H1 (cell line): ENCODE data around the gene FLG. TPM values are rescaled to one million over a fixed set of nuclear protein-coding genes. Genes with fewer than 3 reads are reported as not detected.
"Not testable (repeated sequence)": the region's sequence is repeated elsewhere in the genome, so short reads cannot be mapped to it uniquely, and the experiment has no call there.

Experiments
- CTCF ChIA-PET: fragments of 300-600 bp; sonication (Branson Sonifier 250); formaldehyde crosslinking; loops from one replicate; lab custom pipeline; 2021; ENCODE audit not compliant: partially characterized antibody; lab: Charles Lee
- POLR2A ChIA-PET: fragments of 300-600 bp; sonication (Branson Sonifier 250); formaldehyde crosslinking; loops from one replicate; lab custom pipeline; 2021; ENCODE audit warnings: inconsistent platforms; ENCODE audit not compliant: partially characterized antibody; lab: Charles Lee
- DNase-seq, 2 experiments: peaks; one replicate each; pipeline versions ENCODE4 v3.0.0 to v3.0.0-alpha.2; 2010 to 2022; ENCODE audit warnings: low spot score in 2 of 2, low read depth in 1 of 2, mixed read lengths in 1 of 2
- FAIRE-seq: peaks from 2 replicates; lab custom pipeline; 2011; peaks lifted over from hg19 to GRCh38; lab: Jason Lieb, UNC
- H2AFZ ChIP-seq: 2 replicates; pipeline ENCODE4 v1.8.1; 2012; ENCODE audit warnings: low read length, inconsistent platforms
- H2AK5ac ChIP-seq: 2 replicates; pipeline ENCODE4 v1.6.1; 2013; ENCODE audit warnings: low read depth, low read length
- H2BK120ac ChIP-seq: replicated peaks from 2 replicates; pipeline ENCODE3; 2013; ENCODE audit warnings: low read depth, low read length, inconsistent platforms
- H2BK12ac ChIP-seq: 2 replicates; pipeline ENCODE4 v1.6.1; 2013; ENCODE audit warnings: low read depth, low read length
- H2BK15ac ChIP-seq: 2 replicates; pipeline ENCODE4 v1.6.1; 2013; ENCODE audit warnings: low read length
- H2BK20ac ChIP-seq: 2 replicates; pipeline ENCODE4 v1.6.1; 2013; ENCODE audit warnings: low read length
- H2BK5ac ChIP-seq: 2 replicates; pipeline ENCODE4 v1.6.1; 2013; ENCODE audit warnings: low read depth, low read length
- H3K14ac ChIP-seq: 2 replicates; pipeline ENCODE4 v1.6.1; 2013; ENCODE audit warnings: inconsistent platforms; ENCODE audit not compliant: insufficient read length
- H3K18ac ChIP-seq: 2 replicates; pipeline ENCODE4 v1.6.1; 2013; ENCODE audit warnings: low read length; ENCODE audit errors: extremely low read depth
- H3K23ac ChIP-seq: 2 replicates; pipeline ENCODE4 v1.6.1; 2013; ENCODE audit warnings: inconsistent platforms; ENCODE audit not compliant: insufficient read length
- H3K23me2 ChIP-seq: 2 replicates; pipeline ENCODE4 v1.6.1; 2013; ENCODE audit warnings: low read depth, low read length
- H3K27ac ChIP-seq: 2 replicates; pipeline ENCODE4 v1.6.1; 2011; ENCODE audit warnings: low read depth, low read length, inconsistent platforms
- H3K27me3 ChIP-seq, 4 experiments: replicated peaks in 1 of 4; 1 replicate in 1 of 4; 2 replicates in 3 of 4; pipeline versions ENCODE4 v1.6.1 to v1.8.1; 2011 to 2013; ENCODE audit warnings: low read length in 3 of 4, mild to moderate bottlenecking in 3 of 4, inconsistent platforms in 2 of 4, mixed read lengths in 2 of 4, moderate library complexity in 1 of 4; ENCODE audit not compliant: control insufficient read depth in 3 of 4, insufficient read depth in 3 of 4; ENCODE audit errors: extremely low read depth in 1 of 4
- H3K36me3 ChIP-seq, 4 experiments: 2 replicates each; pipeline versions ENCODE4 v1.6.1 to v1.8.1; 2011 to 2013; ENCODE audit warnings: mild to moderate bottlenecking in 4 of 4, low read length in 3 of 4, moderate library complexity in 2 of 4, control low read depth in 1 of 4, inconsistent platforms in 1 of 4; ENCODE audit not compliant: insufficient read depth in 4 of 4, control insufficient read depth in 2 of 4
- H3K4ac ChIP-seq: replicated peaks from 2 replicates; pipeline ENCODE3; 2013; ENCODE audit warnings: low read length, low read depth, mixed read lengths, inconsistent platforms; ENCODE audit not compliant: insufficient read length
- H3K4me1 ChIP-seq, 4 experiments: replicated peaks in 1 of 4; 1 replicate in 1 of 4; 2 replicates in 3 of 4; pipeline versions ENCODE4 v1.6.1 to v1.8.1; 2011 to 2013; ENCODE audit warnings: low read length in 3 of 4, inconsistent platforms in 2 of 4, mixed read lengths in 1 of 4; ENCODE audit not compliant: insufficient read depth in 4 of 4, control insufficient read depth in 3 of 4
- H3K4me2 ChIP-seq, 2 experiments: 2 replicates each; pipeline versions ENCODE4 v1.6.1 to v1.8.1; 2011 to 2013; ENCODE audit warnings: low read depth in 2 of 2, low read length in 2 of 2, control low read depth in 1 of 2, inconsistent platforms in 1 of 2, mild to moderate bottlenecking in 1 of 2; ENCODE audit not compliant: insufficient read depth in 1 of 2
- H3K4me3 ChIP-seq, 4 experiments: fragments of 200-600, 300-600 bp in 1 of 4; sonication (generic), shearing (Covaris generic), sonication (Bioruptor Twin) in 1 of 4; 2 replicates each; pipeline versions ENCODE4 v1.5.1 to v1.8.1; 2011 to 2016; ENCODE audit warnings: low read length in 4 of 4, low read depth in 3 of 4, control low read depth in 2 of 4, inconsistent platforms in 2 of 4, mild to moderate bottlenecking in 2 of 4, mixed read lengths in 1 of 4, moderate library complexity in 1 of 4; ENCODE audit not compliant: insufficient read depth in 2 of 4; ENCODE audit errors: extremely low read depth in 1 of 4
- H3K56ac ChIP-seq: replicated peaks from 2 replicates; pipeline ENCODE3; 2013; ENCODE audit warnings: low read depth, mild to moderate bottlenecking, mixed read lengths, low read length, inconsistent platforms; ENCODE audit not compliant: insufficient read length
- H3K79me1 ChIP-seq: 2 replicates; pipeline ENCODE4 v1.6.1; 2013; ENCODE audit warnings: low read depth, low read length, control low read depth
- H3K79me2 ChIP-seq, 2 experiments: 2 replicates each; pipeline versions ENCODE4 v1.6.1 to v1.8.1; 2012 to 2013; ENCODE audit warnings: low read length in 2 of 2, mild to moderate bottlenecking in 2 of 2, inconsistent platforms in 1 of 2; ENCODE audit not compliant: insufficient read depth in 2 of 2, control insufficient read depth in 1 of 2
- H3K9ac ChIP-seq, 4 experiments: replicated peaks in 1 of 4; 1 replicate in 1 of 4; 2 replicates in 3 of 4; pipeline versions ENCODE4 v1.6.1 to v1.8.1; 2011 to 2013; ENCODE audit warnings: low read depth in 3 of 4, low read length in 3 of 4, control low read depth in 2 of 4, mild to moderate bottlenecking in 2 of 4, moderate library complexity in 2 of 4, inconsistent platforms in 1 of 4; ENCODE audit errors: extremely low read depth in 1 of 4
- H3K9me3 ChIP-seq, 2 experiments: 2 replicates each; pipeline versions ENCODE4 v1.6.1 to v1.8.1; 2012 to 2013; ENCODE audit warnings: mild to moderate bottlenecking in 2 of 2, moderate library complexity in 2 of 2, control low read depth in 1 of 2, inconsistent platforms in 1 of 2, low read depth in 1 of 2, low read length in 1 of 2, mixed read lengths in 1 of 2; ENCODE audit not compliant: insufficient read depth in 2 of 2
- H4K20me1 ChIP-seq, 2 experiments: replicated peaks in 1 of 2; 2 replicates each; pipeline versions ENCODE3 to v1.8.1; 2011 to 2013; ENCODE audit warnings: inconsistent platforms in 2 of 2, low read length in 2 of 2, mild to moderate bottlenecking in 1 of 2; ENCODE audit not compliant: insufficient read depth in 2 of 2, control insufficient read depth in 1 of 2
- H4K5ac ChIP-seq: 2 replicates; pipeline ENCODE4 v1.6.1; 2013; ENCODE audit warnings: low read length, low read depth, mixed read lengths, inconsistent platforms; ENCODE audit not compliant: insufficient read length
- H4K8ac ChIP-seq: 2 replicates; pipeline ENCODE4 v1.8.0; 2013; ENCODE audit warnings: mild to moderate bottlenecking, moderate library complexity, low read length, inconsistent platforms; ENCODE audit not compliant: insufficient read depth; ENCODE audit errors: extremely low read depth
- H4K91ac ChIP-seq: replicated peaks from 2 replicates; pipeline ENCODE3; 2013; ENCODE audit warnings: low read length, mixed read lengths, inconsistent platforms; ENCODE audit not compliant: insufficient read length
- WGBS, 2 experiments: shearing (Covaris generic) in 1 of 2; methylation state at CpG; one replicate each; pipeline versions ENCODE4 v1.1.6 to v1.1.7; 2013 to 2015; ENCODE audit warnings: low lambda C conversion rate in 2 of 2, mixed read lengths in 2 of 2, inconsistent platforms in 1 of 2, low coverage in 1 of 2, missing lambda C conversion rate in 1 of 2; ENCODE audit not compliant: insufficient replicate concordance in 2 of 2, insufficient coverage in 1 of 2, insufficient read length in 1 of 2; ENCODE audit errors: extremely low coverage in 1 of 2, missing lambda C conversion rate in 1 of 2; 5-methylcytosine and 5-hydroxymethylcytosine counted together
- polyA plus RNA-seq, 7 experiments: library from polyadenylated mRNA; depleted of rRNA in 3 of 7; stranded (reverse) in 5 of 7; unstranded in 2 of 7; fragments of >200 nt in 5 of 7; fragments of 200-250 nt in 2 of 7; gene quantifications; 1 replicate in 5 of 7; 2 replicates in 1 of 7; 4 replicates in 1 of 7; pipeline versions ENCODE4 v1.2.1 to v1.2.3, GENCODE V29; 2011 to 2013; ENCODE audit warnings: missing spikeins in 2 of 7, mixed read lengths in 2 of 7
- total RNA-seq: library from RNA; stranded (reverse); fragmentation: NEBNext Ultra II Directional; extraction: Animal tissue kit (Norgen Biotek cat#: 25700); gene quantifications from 2 replicates; pipeline ENCODE4 v1.2.1, GENCODE V29; 2021

FLG gene
- total and polyA plus RNA-seq, 2 of the 8 experiments (the other 6 are each of a cell fraction or from before 2014, with no cell fraction given), result not detected

DNA sequence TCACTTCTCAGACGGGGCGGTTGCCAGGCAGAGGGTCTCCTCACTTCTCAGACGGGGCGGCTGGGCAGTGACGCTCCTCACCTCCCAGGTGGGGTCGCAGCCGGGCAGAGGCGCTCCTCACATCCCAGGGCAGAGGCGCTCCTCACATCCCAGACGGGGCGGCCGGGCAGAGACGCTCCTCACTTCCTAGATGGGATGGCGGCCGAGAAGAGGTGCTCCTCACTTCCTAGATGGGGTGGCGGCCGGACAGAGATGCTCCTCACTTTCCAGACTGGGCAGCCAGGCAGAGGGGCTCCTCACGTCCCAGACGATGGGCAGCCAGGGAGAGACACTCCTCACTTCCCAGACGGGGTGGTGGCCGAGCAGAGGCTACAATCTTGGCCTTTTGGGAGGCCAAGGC lies 68.6 kb downstream of the FLG start:
- H2AK5ac ChIP-seq, FAIRE-seq, CTCF ChIA-PET, H3K9ac ChIP-seq, POLR2A ChIA-PET, H2BK12ac ChIP-seq, H3K27me3 ChIP-seq, H2BK15ac ChIP-seq, H3K18ac ChIP-seq, H3K56ac ChIP-seq, H3K79me1 ChIP-seq, H4K5ac ChIP-seq, H2BK120ac ChIP-seq, H3K27ac ChIP-seq, H2BK5ac ChIP-seq, H3K4me2 ChIP-seq, H4K91ac ChIP-seq, H3K14ac ChIP-seq, DNase-seq, H4K8ac ChIP-seq, H3K4me3 ChIP-seq, H3K23me2 ChIP-seq, H3K36me3 ChIP-seq, H2AFZ ChIP-seq, H3K4me1 ChIP-seq, H3K23ac ChIP-seq, H3K79me2 ChIP-seq, H2BK20ac ChIP-seq, H4K20me1 ChIP-seq, H3K4ac ChIP-seq: not testable (repeated sequence)
- 93% methylated on average over 5 of the region's 21 CpGs; no CpG with 5 or more reads in 1 of the 2 experiments for WGBS, 2 experiments
- H3K9me3 ChIP-seq, result peaks cover 30 to 40% of the 10 kb centered on the region in 2 experiments

Other genes starting within 250 kb of the FLG start
- gene TCHHL1, start 236.2 kb downstream of the FLG start, total RNA-seq, result not detected in 2 replicates
- gene TCHHL1, start 236.2 kb downstream of the FLG start, polyA plus RNA-seq (2011; rRNA removed), result not detected in 2 replicates
- 0.06 and 0.07 TPM in 2 replicates for gene TCHH, start 209.8 kb downstream of the FLG start, total RNA-seq
- gene TCHH, start 209.8 kb downstream of the FLG start, polyA plus RNA-seq (2011; rRNA removed), result 0.02 and 0.03 TPM in 2 replicates
- gene RPTN, start 166.0 kb downstream of the FLG start, total RNA-seq, result not detected in 2 replicates
- gene RPTN, start 166.0 kb downstream of the FLG start, polyA plus RNA-seq (2011; rRNA removed), result not detected in 2 replicates
- gene HRNR, start 101.0 kb downstream of the FLG start, total RNA-seq, result not detected in 2 replicates
- gene HRNR, start 101.0 kb downstream of the FLG start, polyA plus RNA-seq (2011; rRNA removed), result not detected in 2 replicates
- gene FLG2, start 34.8 kb upstream of the FLG start, total RNA-seq, result not detected in 2 replicates
- not detected in 2 replicates for gene FLG2, start 34.8 kb upstream of the FLG start, polyA plus RNA-seq (2011; rRNA removed)
- not detected in 2 replicates for gene CRNN, start 89.0 kb upstream of the FLG start, total RNA-seq
- not detected in 2 replicates for gene CRNN, start 89.0 kb upstream of the FLG start, polyA plus RNA-seq (2011; rRNA removed)
- not detected in 2 replicates for gene LCE5A, start 185.6 kb upstream of the FLG start, total RNA-seq
- not detected in 2 replicates for gene LCE5A, start 185.6 kb upstream of the FLG start, polyA plus RNA-seq (2011; rRNA removed)
- not detected in 2 replicates for gene CRCT1, start 189.2 kb upstream of the FLG start, total RNA-seq
- gene CRCT1, start 189.2 kb upstream of the FLG start, polyA plus RNA-seq (2011; rRNA removed), result not detected in 2 replicates
- not detected in 2 replicates for gene LCE3E, start 241.5 kb upstream of the FLG start, total RNA-seq
- gene LCE3E, start 241.5 kb upstream of the FLG start, polyA plus RNA-seq (2011; rRNA removed), result not detected in 2 replicates